ENCODE data around the gene SLC10A7.

SLC10A7 gene

GRCh38 chr4:146494143-146494542 lies 27.6 kb downstream of the SLC10A7 start:
- no peak for DNase-seq (ENCODE audit: low spot score)

- no peak for DNase-seq (ENCODE audit: low spot score)
These were observed 31.6 kb downstream of the SLC10A7 start for GRCh38 chr4:146490106-146490505.

GRCh38 chr4:146488495-146489174 lies 33.1 kb downstream of the SLC10A7 start:
- no peak for DNase-seq (ENCODE audit: low spot score)

DNA sequence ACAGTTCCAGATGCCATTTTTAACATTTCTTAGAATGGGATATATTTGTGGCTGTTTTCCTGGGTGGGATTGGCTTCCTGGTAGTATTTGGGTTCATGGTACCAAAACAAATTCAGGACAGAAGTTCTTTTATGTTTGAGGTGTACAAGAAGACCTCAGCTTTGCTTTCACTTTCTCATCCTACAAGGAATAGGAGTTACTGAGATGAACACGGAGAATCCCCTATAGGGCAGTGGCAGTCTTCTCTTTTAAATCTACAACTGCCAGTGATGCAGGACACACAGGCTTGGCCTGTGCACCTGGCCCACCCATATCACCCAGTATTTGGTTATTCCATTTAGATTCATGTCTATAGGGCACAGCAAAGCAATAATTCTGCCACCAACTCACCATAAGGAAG lies 35.2 kb downstream of the SLC10A7 start:
- no peak for DNase-seq (ENCODE audit: low spot score)

DNA sequence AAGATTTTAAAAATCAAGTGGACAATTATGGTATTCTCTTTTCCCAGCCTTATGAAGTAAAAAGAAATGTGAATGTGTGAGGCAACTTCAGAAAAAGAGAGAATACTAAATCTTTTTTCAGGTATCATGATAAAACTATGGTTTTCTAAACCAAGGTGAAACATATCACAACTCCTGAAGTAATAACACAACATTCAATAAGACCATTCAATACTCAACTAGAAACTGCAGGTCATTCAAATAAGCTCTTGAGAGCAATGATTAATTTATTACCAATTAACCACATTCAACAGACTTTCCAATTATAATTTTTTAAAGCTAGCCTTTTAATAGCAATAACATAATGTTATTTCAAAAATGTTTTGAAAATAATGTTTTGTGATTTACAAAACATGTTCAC lies 35.8 kb downstream of the SLC10A7 start:
- no peak for DNase-seq (ENCODE audit: low spot score)

GRCh38 chr4:146482788-146483187 lies 39.0 kb downstream of the SLC10A7 start:
- no peak for DNase-seq (ENCODE audit: low spot score)

GRCh38 chr4:146481246-146481645 lies 40.5 kb downstream of the SLC10A7 start:
- DNase-seq (ENCODE audit: low spot score) = no peak

DNA sequence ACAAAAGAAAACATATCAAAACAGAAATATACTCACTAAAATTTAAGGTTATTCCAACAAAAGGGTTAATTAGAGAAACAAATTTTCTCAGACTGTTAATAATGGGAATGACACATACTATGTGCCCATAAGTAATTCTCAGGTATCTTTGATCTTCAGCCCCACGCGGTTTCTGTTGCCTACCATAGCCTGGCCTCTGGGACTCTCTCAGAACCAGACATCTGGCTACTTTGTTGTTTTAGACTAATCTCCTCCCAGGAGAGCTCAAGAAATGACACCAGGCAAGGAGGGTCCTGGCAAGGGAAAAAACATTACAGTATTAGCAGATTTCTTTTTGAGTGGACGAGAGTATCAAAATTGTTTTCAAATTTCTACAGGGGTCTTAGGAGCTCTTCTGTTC lies 43.7 kb downstream of the SLC10A7 start:
- DNase-seq (ENCODE audit: low spot score) = no peak

DNA sequence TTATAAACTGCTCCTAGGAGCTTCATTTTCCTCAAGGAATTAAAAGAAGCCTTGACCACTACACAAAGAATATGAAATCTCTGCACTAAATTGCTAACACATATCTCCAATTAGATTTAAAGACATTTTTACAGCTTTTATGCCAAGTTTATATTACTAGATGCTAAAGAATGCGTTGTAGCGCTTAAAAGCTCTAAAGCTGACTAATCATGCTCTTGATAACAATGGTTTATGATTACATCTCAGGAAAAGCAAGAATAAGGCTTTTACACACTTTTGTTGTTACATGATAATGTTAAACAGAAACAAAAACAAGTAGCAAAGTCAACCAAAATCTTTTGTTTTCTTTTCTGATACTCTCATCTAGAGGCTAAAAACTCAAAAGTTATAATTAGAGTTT lies 44.7 kb downstream of the SLC10A7 start:
- no peak for DNase-seq (ENCODE audit: low spot score)

DNA sequence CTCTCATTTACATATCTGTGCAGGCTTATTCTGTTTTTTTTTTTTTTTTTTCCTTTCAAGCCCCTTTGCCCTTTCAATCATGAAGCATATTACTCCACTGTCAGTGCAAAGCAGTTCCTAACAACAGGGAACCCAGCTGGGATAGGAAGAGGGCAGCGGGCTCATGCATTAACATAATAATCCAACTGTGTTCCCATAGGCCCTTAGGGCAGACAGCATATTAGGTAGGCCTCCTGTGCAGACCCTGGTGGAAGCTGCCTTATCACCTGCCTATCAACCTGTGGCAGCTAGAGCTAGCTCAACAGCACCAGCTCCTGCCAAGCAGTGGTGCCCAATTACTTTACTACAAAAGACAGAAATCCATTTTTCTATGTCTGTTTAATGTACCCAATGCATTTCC lies 49.3 kb downstream of the SLC10A7 start:
- DNase-seq (ENCODE audit: low spot score) = no peak

- no peak for DNase-seq (ENCODE audit: low spot score)
These were observed 51.1 kb downstream of the SLC10A7 start for GRCh38 chr4:146470604-146471003.

- no peak for DNase-seq (ENCODE audit: low spot score)
These were observed 52.7 kb downstream of the SLC10A7 start for GRCh38 chr4:146469022-146469421.

- DNase-seq (ENCODE audit: low spot score) = no peak
These were observed 56.1 kb downstream of the SLC10A7 start for GRCh38 chr4:146465628-146466027.

DNA sequence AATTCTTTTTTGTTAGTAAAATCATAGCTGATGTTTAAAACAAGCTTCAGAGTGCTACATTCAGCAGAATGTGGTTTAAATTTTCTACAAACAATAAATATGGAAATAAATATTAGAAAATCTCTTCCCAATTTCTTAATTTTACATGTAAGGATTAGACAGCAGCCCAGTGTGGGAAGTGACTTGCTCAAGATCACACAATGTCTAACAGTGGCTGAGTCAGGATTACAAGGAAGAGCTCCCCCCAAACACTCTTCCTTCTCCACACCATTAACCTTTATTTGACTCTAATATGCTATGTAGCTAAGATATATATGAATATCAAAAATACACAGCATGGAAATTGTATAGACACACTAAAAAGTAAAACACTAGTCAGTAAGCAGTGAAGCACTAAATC lies 59.5 kb downstream of the SLC10A7 start:
- no peak for DNase-seq (ENCODE audit: low spot score)

- no peak for DNase-seq (ENCODE audit: low spot score)
These were observed 63.1 kb downstream of the SLC10A7 start for GRCh38 chr4:146458594-146458993.

- DNase-seq (ENCODE audit: low spot score) = no peak
These were observed 65.1 kb downstream of the SLC10A7 start for GRCh38 chr4:146456681-146457080.

GRCh38 chr4:146453181-146453807 lies 68.4 kb downstream of the SLC10A7 start:
- DNase-seq (ENCODE audit: low spot score) = no peak

DNA sequence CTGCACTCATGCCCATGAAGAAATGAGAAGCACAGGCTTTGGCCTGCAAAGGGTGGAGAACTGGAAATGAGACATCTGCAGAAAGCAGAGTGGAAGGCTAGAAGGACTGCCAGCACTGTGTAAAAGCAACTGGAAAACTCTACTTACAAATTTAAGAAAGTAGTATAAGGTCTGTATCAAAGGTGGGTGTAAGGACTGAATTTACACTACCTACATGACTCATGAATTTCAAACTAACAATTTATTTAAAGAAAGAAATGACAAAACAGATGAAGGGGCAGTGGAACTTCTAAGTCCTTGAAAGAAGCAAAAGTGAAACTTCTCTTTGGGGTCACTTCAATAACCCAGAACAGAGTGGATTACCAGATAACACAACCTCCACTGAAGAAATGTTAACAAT lies 71.2 kb downstream of the SLC10A7 start:
- DNase-seq (ENCODE audit: low spot score) = no peak

- no peak for DNase-seq (ENCODE audit: low spot score)
These were observed 75.2 kb downstream of the SLC10A7 start for GRCh38 chr4:146446555-146446954.

DNA sequence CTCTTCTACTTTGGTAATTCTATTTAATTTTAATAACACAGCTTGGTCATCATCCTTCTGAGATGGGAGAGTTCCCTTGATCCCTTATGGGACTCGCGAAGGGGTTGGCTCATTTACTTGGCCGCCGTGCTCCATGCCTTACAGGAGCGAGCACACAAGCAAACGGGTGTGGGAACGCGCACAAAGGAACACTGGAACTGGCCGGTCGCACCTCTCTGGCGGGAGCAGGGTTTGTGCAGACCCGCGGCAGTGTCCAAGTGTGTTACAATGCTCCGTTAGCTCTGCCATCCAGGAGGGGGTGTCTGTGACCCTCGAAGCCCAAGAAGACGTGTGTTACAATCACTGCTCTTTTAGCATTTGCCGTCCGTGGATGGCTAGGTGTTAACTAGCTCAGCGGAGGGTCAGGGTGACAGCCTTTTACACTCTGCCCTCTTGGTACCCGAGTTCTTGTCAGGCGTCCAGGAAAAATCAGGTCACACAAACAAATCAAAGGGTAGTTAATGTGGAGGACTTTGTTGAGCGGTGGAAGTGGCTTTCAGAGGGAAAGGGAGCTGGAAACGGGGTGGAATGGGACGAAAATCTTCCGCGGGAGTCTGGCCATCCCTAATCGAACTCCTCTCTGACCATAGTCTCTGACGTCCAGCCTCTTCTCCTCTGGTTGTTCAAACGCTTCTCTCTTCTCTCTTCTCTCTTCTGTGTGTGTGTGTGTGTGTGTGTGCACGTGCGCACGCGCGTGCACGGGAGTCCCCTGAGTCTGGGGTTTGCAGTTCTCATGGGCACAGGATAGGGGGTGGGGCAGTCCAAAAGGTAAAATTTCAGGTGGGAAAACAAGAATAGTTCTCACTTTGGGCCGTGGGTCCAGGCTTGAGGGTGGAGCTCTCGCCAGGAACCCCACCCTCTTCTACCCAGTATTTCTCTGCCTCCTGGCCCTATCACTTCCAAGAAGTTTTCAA lies 76.3 kb downstream of the SLC10A7 start:
- no peak for DNase-seq (ENCODE audit: low spot score)

DNA sequence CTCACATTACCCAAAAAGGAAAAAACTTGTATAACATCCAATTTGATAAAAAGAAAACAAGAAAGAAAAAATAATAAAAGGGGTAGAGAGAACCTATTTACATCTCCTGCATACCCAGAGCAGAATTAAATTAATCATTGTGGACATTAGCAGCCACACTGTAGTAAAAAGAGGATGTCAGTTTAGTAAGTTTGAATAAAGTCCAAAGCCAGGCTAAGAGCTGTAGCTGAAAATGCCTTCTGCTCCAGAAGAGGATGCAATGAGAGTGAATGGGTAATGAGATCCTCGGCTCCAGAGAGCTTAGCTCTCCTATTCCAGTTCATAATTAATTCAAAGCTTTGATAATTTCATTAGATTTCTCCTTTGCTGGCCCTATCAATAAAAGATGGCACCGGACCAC lies 78.2 kb downstream of the SLC10A7 start:
- DNase-seq (ENCODE audit: low spot score) = no peak

DNA sequence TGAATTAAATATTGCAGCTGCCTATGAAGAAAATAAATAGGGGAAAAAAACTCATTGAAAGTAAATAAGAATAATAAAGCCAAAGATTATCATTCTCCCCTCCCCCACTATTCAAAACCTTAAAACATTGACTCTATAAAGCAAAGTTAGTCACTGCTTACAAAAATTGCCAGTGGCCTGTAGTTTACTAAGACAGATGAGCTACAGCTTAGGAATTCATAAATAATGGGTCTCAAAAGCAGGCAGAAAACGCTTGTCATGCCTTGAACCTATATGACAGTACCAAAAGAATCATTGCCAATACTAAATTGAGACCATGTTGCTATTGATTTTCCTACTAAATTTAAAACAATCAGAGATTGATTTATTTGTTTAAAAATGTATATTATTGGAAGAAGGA lies 78.9 kb downstream of the SLC10A7 start:
- DNase-seq (ENCODE audit: low spot score) = no peak

DNA sequence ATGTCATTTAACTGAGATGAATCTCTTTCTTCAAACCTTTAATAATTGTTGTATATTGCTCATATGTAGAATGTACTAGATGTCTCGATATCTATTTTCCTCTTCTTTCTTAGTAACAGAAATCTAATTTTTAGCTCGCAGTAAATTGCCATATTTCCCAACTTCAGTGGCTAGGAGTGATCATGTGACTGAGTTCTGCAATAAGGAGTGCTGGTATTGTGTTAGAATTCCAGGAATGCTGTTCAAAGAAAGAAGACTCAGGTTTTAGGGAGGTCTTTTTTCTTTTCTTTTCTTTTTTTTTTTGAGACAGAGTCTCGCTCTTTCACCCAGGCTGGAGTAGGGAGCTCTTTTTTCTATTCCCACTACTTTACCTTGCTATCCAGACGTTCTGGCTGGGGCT lies 81.7 kb downstream of the SLC10A7 start:
- DNase-seq (ENCODE audit: low spot score) = no peak
